HEK293T (cell line): ENCODE measurements around the gene FJX1.
"Not testable (repeated sequence)": the region's sequence is repeated elsewhere in the genome, so short reads cannot be mapped to it uniquely, and the experiment has no call there.

Experiments
- CTCF ChIA-PET: fragments of 350-600 bp; formaldehyde crosslinking; extraction: SDS; loops from one replicate; lab custom pipeline; 2021; ENCODE audit warnings: antibody characterized with exemption, inconsistent platforms; lab: Yijun Ruan, JAX
- POLR2A ChIA-PET: fragments of 350-600 bp; formaldehyde crosslinking; extraction: SDS; loops from one replicate; lab custom pipeline; 2020; ENCODE audit warnings: antibody characterized with exemption, inconsistent platforms; lab: Yijun Ruan, JAX
- DNase-seq: peaks from one replicate; pipeline ENCODE4 v3.0.0; 2012; ENCODE audit warnings: mixed read lengths; ENCODE audit errors: extremely low spot score
- ARNT ChIP-seq: fragments of 450-650 bp; IDR thresholded peaks from 2 replicates; pipeline ENCODE4 v1.6.1; 2017; ENCODE audit warnings: mild to moderate bottlenecking
- BHLHE40 ChIP-seq: fragments of 450-650 bp; IDR thresholded peaks from 2 replicates; pipeline ENCODE4 v1.6.1; 2016; ENCODE audit warnings: mild to moderate bottlenecking, moderate library complexity, borderline replicate concordance
- CTBP1 ChIP-seq: fragments of 450-650 bp; IDR thresholded peaks from 2 replicates; pipeline ENCODE4 v1.6.1; 2016; ENCODE audit warnings: borderline replicate concordance
- ELF4 ChIP-seq: fragments of 450-650 bp; IDR thresholded peaks from 2 replicates; pipeline ENCODE4 v1.6.1; 2017; ENCODE audit warnings: antibody characterized with exemption
- FOXA1 ChIP-seq: fragments of 450-650 bp; IDR thresholded peaks from 2 replicates; pipeline ENCODE4 v1.6.1; 2016; ENCODE audit warnings: mild to moderate bottlenecking
- FOXK2 ChIP-seq: fragments of 450-650 bp; IDR thresholded peaks from 2 replicates; pipeline ENCODE4 v1.6.1; 2016; ENCODE audit warnings: mild to moderate bottlenecking
- FOXM1 ChIP-seq: fragments of 450-650 bp; IDR thresholded peaks from 2 replicates; pipeline ENCODE4 v1.6.1; 2017; ENCODE audit warnings: mild to moderate bottlenecking, borderline replicate concordance
- HDGF ChIP-seq: fragments of 450-650 bp; IDR thresholded peaks from 2 replicates; pipeline ENCODE4 v1.6.1; 2017; ENCODE audit warnings: antibody characterized with exemption, borderline replicate concordance
- L3MBTL2 ChIP-seq: fragments of 450-650 bp; conservative IDR thresholded peaks from 2 replicates; pipeline ENCODE4 v1.6.1; 2016; ENCODE audit warnings: mild to moderate bottlenecking
- LEF1 ChIP-seq: fragments of 450-650 bp; IDR thresholded peaks from 2 replicates; pipeline ENCODE4 v1.6.1; 2017; ENCODE audit warnings: mild to moderate bottlenecking, borderline replicate concordance
- NFRKB ChIP-seq: fragments of 450-650 bp; IDR thresholded peaks from 2 replicates; pipeline ENCODE4 v1.6.1; 2016; ENCODE audit warnings: mild to moderate bottlenecking, moderate library complexity
- PKNOX1 ChIP-seq: fragments of 450-650 bp; IDR thresholded peaks from 2 replicates; pipeline ENCODE4 v1.6.1; 2016
- SP1 ChIP-seq: fragments of 450-650 bp; IDR thresholded peaks from 2 replicates; pipeline ENCODE4 v1.6.1; 2017
- SUZ12 ChIP-seq: fragments of 450-650 bp; IDR thresholded peaks from 2 replicates; pipeline ENCODE4 v1.6.1; 2016; ENCODE audit warnings: mild to moderate bottlenecking
- TARDBP ChIP-seq: fragments of 450-650 bp; IDR thresholded peaks from 2 replicates; pipeline ENCODE4 v1.6.1; 2016
- ZNF384 ChIP-seq: fragments of 450-650 bp; IDR thresholded peaks from 2 replicates; pipeline ENCODE4 v1.6.1; 2016

Gene FJX1

GRCh38 chr11:35650006-35650405, 31.7 kb downstream of the FJX1 start:
- POLR2A ChIA-PET: no interaction called here
- CTCF ChIA-PET: interaction anchor here (0.6 kb wide), 1 partner anchor 19 kb away, joined by 7 read pairs; no protein-coding TSS in a partner anchor
- DNase-seq: no peak
- TF ChIP-seq L3MBTL2: no peak
- no peak for TF ChIP-seq BHLHE40
- no peak for TF ChIP-seq SP1
- no peak for TF ChIP-seq FOXK2
- TF ChIP-seq LEF1: no peak
- TF ChIP-seq ARNT: no peak
- no peak for TF ChIP-seq SUZ12
- no peak for TF ChIP-seq TARDBP
- TF ChIP-seq CTBP1: no peak
- no peak for TF ChIP-seq PKNOX1
- no peak for TF ChIP-seq ZNF384

- TF ChIP-seq FOXM1 (no peak), CTBP1 (no peak), FOXK2 (no peak), NFRKB (no peak), L3MBTL2 (no peak), ZNF384 (no peak), ARNT (no peak)
- CTCF ChIA-PET: no interaction called here
- POLR2A ChIA-PET: interaction anchor here (1.0 kb wide), 1 partner anchor 21 kb away, joined by 3 read pairs; no protein-coding TSS in a partner anchor
- no peak for DNase-seq
Observed at GRCh38 chr11:35650467-35650866, 32.2 kb downstream of the FJX1 start.

GRCh38 chr11:35651263-35651662, 33.0 kb downstream of the FJX1 start:
- ChIA-PET CTCF (no interaction called here), POLR2A (interaction anchor here (1.0 kb wide), 1 partner anchor 22 kb away, joined by 3 read pairs; no protein-coding TSS in a partner anchor)
- no peak for TF ChIP-seq ARNT
- TF ChIP-seq TARDBP: no peak
- no peak for TF ChIP-seq NFRKB
- TF ChIP-seq ELF4: no peak
- no peak for TF ChIP-seq L3MBTL2
- no peak for TF ChIP-seq LEF1
- TF ChIP-seq BHLHE40: no peak
- TF ChIP-seq SUZ12: no peak
- TF ChIP-seq ZNF384: no peak
- TF ChIP-seq FOXA1: no peak
- no peak for TF ChIP-seq PKNOX1
- no peak for TF ChIP-seq SP1
- TF ChIP-seq FOXM1: no peak
- TF ChIP-seq CTBP1: no peak
- TF ChIP-seq FOXK2: no peak
- no peak for TF ChIP-seq HDGF
- DNase-seq: no peak

- POLR2A ChIA-PET, CTCF ChIA-PET, DNase-seq: not testable (repeated sequence)
Observed at GRCh38 chr11:35652786-35653185, 34.5 kb downstream of the FJX1 start.

GRCh38 chr11:35654711-35655110, 36.5 kb downstream of the FJX1 start:
- ChIA-PET POLR2A (no interaction called here), CTCF (no interaction called here)
- TF ChIP-seq FOXK2: no peak
- TF ChIP-seq LEF1: no peak
- TF ChIP-seq PKNOX1: no peak
- TF ChIP-seq BHLHE40: no peak
- DNase-seq: no peak

- no peak for DNase-seq
- ChIA-PET CTCF (no interaction called here), POLR2A (no interaction called here)
- TF ChIP-seq FOXA1 (no peak), LEF1 (no peak), ARNT (no peak), FOXM1 (no peak), NFRKB (no peak), BHLHE40 (no peak), CTBP1 (no peak), SUZ12 (no peak), ELF4 (no peak), PKNOX1 (no peak), SP1 (no peak), L3MBTL2 (no peak), FOXK2 (no peak), ZNF384 (no peak), TARDBP (no peak), HDGF (no peak)
Observed at GRCh38 chr11:35655254-35655653, 37.0 kb downstream of the FJX1 start.

GRCh38 chr11:35655856-35656255, 37.6 kb downstream of the FJX1 start:
- POLR2A ChIA-PET: no interaction called here
- no peak for DNase-seq
- TF ChIP-seq FOXK2 (no peak), ELF4 (no peak), BHLHE40 (no peak), HDGF (no peak), CTBP1 (no peak), PKNOX1 (no peak), TARDBP (no peak), L3MBTL2 (no peak), FOXM1 (no peak)
- CTCF ChIA-PET: no interaction called here
